OCI-LY7 (cell line): ENCODE measurements around the gene ABI3.

ENCODE experiments used
- EZH2phosphoT487 ChIP-seq: fragments of 200-600 bp; sonication (generic); IDR thresholded peaks from 2 replicates; pipeline ENCODE4 v1.6.1; 2018; ENCODE audit warnings: low read depth, borderline replicate concordance, mild to moderate bottlenecking, mixed run types, antibody characterized with exemption, low read length, moderate library complexity, mixed read lengths
- TF ChIP-seq, protein P1 (sequence below): fragments of 200-600 bp; sonication (generic); conservative IDR thresholded peaks from 2 replicates; pipeline ENCODE4 v1.5.1; 2014; ENCODE audit warnings: mild to moderate bottlenecking, antibody characterized with exemption, low read length, moderate library complexity, mixed read lengths

- TF ChIP-seq, protein P1, sequence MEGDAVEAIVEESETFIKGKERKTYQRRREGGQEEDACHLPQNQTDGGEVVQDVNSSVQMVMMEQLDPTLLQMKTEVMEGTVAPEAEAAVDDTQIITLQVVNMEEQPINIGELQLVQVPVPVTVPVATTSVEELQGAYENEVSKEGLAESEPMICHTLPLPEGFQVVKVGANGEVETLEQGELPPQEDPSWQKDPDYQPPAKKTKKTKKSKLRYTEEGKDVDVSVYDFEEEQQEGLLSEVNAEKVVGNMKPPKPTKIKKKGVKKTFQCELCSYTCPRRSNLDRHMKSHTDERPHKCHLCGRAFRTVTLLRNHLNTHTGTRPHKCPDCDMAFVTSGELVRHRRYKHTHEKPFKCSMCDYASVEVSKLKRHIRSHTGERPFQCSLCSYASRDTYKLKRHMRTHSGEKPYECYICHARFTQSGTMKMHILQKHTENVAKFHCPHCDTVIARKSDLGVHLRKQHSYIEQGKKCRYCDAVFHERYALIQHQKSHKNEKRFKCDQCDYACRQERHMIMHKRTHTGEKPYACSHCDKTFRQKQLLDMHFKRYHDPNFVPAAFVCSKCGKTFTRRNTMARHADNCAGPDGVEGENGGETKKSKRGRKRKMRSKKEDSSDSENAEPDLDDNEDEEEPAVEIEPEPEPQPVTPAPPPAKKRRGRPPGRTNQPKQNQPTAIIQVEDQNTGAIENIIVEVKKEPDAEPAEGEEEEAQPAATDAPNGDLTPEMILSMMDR, result no peak
- TF ChIP-seq EZH2phosphoT487, result no peak
Measured at GRCh38 chr17:49216953-49217650, 6.6 kb downstream of the ABI3 start.
